ENCODE measurements around the gene SNED1. TPM values are rescaled to one million over a fixed set of nuclear protein-coding genes. Genes with fewer than 3 reads are reported as not detected.

SNED1 gene
- total and polyA plus RNA-seq, 2 experiments from 2014 or later: 1.5 to 2.8 TPM

- no peak overlapping the region for H3K27ac Mint-ChIP-seq
- H2AFZ ChIP-seq: no peak overlapping the region
- no peak overlapping the region for H3K27ac ChIP-seq (ENCODE audit: low read depth)
- ATAC-seq (no peak), DNase-seq (ENCODE audit: low spot score) (no peak)
- no peaks in the 10 kb centered on the region for H3K79me2 ChIP-seq (replicated peaks; ENCODE audit: insufficient read depth)
- no peaks in the 10 kb centered on the region for H3F3A ChIP-seq (replicated peaks; ENCODE audit: low read depth)
- peaks cover 16% of the 10 kb centered on the region; the same call in 2 of the 3 replicates for H3K36me3 Mint-ChIP-seq (ENCODE audit: low read depth)
- no peaks in the 10 kb centered on the region for H4K20me1 ChIP-seq (replicated peaks; ENCODE audit: insufficient read depth)
- no peak overlapping the region for H3K4me3 ChIP-seq
- H3K36me3 ChIP-seq (ENCODE audit: insufficient read depth): no peaks in the 10 kb centered on the region
- H3K4me1 Mint-ChIP-seq: no peaks in the 10 kb centered on the region
- TF ChIP-seq NANOG (IDR thresholded peaks at IDR 0.05; ENCODE audit: borderline replicate concordance) (no peak), POLR2AphosphoS5 (IDR thresholded peaks at IDR 0.05; ENCODE audit: low read depth) (no peak)
- no peaks in the 10 kb centered on the region for H3K4me1 ChIP-seq (ENCODE audit: insufficient read depth)
- no peak overlapping the region for H3K4me2 ChIP-seq
- H3K27me3 Mint-ChIP-seq (ENCODE audit: insufficient read depth, low read depth, poor library complexity): peaks cover 2% of the 10 kb centered on the region
- H3K9me3 Mint-ChIP-seq: no peaks in the 10 kb centered on the region; the same call in 2 of the 3 replicates
- H3K27me3 ChIP-seq (ENCODE audit: insufficient read depth): no peaks in the 10 kb centered on the region
- H3K4me3 Mint-ChIP-seq: no peak overlapping the region; the same call in 2 of the 3 replicates
- no peaks in the 10 kb centered on the region for H3K9me2 ChIP-seq (ENCODE audit: insufficient read depth)
Observed at GRCh38 chr2:241110089-241110606, 111.7 kb downstream of the SNED1 start.

GRCh38 chr2:241110607-241111439, 112.4 kb downstream of the SNED1 start:
- H3K27ac Mint-ChIP-seq: no peak overlapping the region
- H3K27ac ChIP-seq (ENCODE audit: low read depth): no peak overlapping the region
- H3K79me2 ChIP-seq (replicated peaks; ENCODE audit: insufficient read depth): no peaks in the 10 kb centered on the region
- H3K36me3 ChIP-seq (ENCODE audit: insufficient read depth): no peaks in the 10 kb centered on the region
- no peaks in the 10 kb centered on the region for H4K20me1 ChIP-seq (replicated peaks; ENCODE audit: insufficient read depth)
- DNase-seq (ENCODE audit: low spot score): no peak
- peaks cover 18% of the 10 kb centered on the region; the same call in 2 of the 3 replicates for H3K36me3 Mint-ChIP-seq (ENCODE audit: low read depth)
- H3K4me2 ChIP-seq: no peak overlapping the region
- H3K9me2 ChIP-seq (ENCODE audit: insufficient read depth): no peaks in the 10 kb centered on the region
- H3K9me3 Mint-ChIP-seq: no peaks in the 10 kb centered on the region; the same call in 2 of the 3 replicates
- peaks cover 2% of the 10 kb centered on the region for H3K27me3 Mint-ChIP-seq (ENCODE audit: insufficient read depth, low read depth, poor library complexity)
- ATAC-seq: no peak
- no peak overlapping the region for H3K4me3 Mint-ChIP-seq
- no peaks in the 10 kb centered on the region for H3K27me3 ChIP-seq (ENCODE audit: insufficient read depth)
- H3F3A ChIP-seq (replicated peaks; ENCODE audit: low read depth): no peaks in the 10 kb centered on the region
- H3K4me1 Mint-ChIP-seq: no peaks in the 10 kb centered on the region
- H2AFZ ChIP-seq: no peak overlapping the region
- H3K4me3 ChIP-seq: no peak overlapping the region
- H3K4me1 ChIP-seq (ENCODE audit: insufficient read depth): no peaks in the 10 kb centered on the region
- TF ChIP-seq EZH2 (IDR thresholded peaks at IDR 0.05; ENCODE audit: low read depth, unreplicated experiment) (no peak), CTCF (conservative IDR thresholded peaks at IDR 0.05; ENCODE audit: low read depth in 2 of 2) (no peak), ZNF114 (CRISPR knock-in tag; IDR thresholded peaks at IDR 0.05) (no peak), NANOG (IDR thresholded peaks at IDR 0.05; ENCODE audit: borderline replicate concordance) (no peak), POLR2AphosphoS5 (IDR thresholded peaks at IDR 0.05; ENCODE audit: low read depth) (no peak), EZH2phosphoT487 (IDR thresholded peaks at IDR 0.05; ENCODE audit: unreplicated experiment) (no peak), CREB1 (CRISPR knock-in tag; IDR thresholded peaks at IDR 0.05; ENCODE audit: low read depth) (no peak), STAT1 (IDR thresholded peaks at IDR 0.05; ENCODE audit: unreplicated experiment) (no peak), JUNB (IDR thresholded peaks at IDR 0.05; ENCODE audit: unreplicated experiment) (no peak), ZNF331 (CRISPR knock-in tag; IDR thresholded peaks at IDR 0.05; ENCODE audit: low read depth) (no peak)
- TF ChIP-seq, protein P1, sequence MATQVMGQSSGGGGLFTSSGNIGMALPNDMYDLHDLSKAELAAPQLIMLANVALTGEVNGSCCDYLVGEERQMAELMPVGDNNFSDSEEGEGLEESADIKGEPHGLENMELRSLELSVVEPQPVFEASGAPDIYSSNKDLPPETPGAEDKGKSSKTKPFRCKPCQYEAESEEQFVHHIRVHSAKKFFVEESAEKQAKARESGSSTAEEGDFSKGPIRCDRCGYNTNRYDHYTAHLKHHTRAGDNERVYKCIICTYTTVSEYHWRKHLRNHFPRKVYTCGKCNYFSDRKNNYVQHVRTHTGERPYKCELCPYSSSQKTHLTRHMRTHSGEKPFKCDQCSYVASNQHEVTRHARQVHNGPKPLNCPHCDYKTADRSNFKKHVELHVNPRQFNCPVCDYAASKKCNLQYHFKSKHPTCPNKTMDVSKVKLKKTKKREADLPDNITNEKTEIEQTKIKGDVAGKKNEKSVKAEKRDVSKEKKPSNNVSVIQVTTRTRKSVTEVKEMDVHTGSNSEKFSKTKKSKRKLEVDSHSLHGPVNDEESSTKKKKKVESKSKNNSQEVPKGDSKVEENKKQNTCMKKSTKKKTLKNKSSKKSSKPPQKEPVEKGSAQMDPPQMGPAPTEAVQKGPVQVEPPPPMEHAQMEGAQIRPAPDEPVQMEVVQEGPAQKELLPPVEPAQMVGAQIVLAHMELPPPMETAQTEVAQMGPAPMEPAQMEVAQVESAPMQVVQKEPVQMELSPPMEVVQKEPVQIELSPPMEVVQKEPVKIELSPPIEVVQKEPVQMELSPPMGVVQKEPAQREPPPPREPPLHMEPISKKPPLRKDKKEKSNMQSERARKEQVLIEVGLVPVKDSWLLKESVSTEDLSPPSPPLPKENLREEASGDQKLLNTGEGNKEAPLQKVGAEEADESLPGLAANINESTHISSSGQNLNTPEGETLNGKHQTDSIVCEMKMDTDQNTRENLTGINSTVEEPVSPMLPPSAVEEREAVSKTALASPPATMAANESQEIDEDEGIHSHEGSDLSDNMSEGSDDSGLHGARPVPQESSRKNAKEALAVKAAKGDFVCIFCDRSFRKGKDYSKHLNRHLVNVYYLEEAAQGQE (IDR thresholded peaks at IDR 0.05; ENCODE audit: unreplicated experiment): no peak

Data from GM23338 (cell line).